Left renal pelvis (tissue), 4 donors: Measurements from ENCODE around the gene DIS3L2. TPM values are rescaled to one million over a fixed set of nuclear protein-coding genes. Genes with fewer than 3 reads are reported as not detected.

Experiments
- DNase-seq, 4 donors: peaks; one replicate each; pipeline ENCODE4 v3.0.0-alpha.2; 2013; ENCODE audit warnings: low read depth in 4 of 4, low spot score in 3 of 4
- polyA plus RNA-seq, 4 donors: library from polyadenylated mRNA; unstranded; fragments of 120-200 nt; gene quantifications; one replicate each; pipeline ENCODE4 v1.2.1, GENCODE V29; 2013; ENCODE audit not compliant: insufficient read length in 4 of 4

The DIS3L2 gene
- polyA plus RNA-seq, 4 donors = 26.5 to 42.7 (median 33.0) TPM

DNA sequence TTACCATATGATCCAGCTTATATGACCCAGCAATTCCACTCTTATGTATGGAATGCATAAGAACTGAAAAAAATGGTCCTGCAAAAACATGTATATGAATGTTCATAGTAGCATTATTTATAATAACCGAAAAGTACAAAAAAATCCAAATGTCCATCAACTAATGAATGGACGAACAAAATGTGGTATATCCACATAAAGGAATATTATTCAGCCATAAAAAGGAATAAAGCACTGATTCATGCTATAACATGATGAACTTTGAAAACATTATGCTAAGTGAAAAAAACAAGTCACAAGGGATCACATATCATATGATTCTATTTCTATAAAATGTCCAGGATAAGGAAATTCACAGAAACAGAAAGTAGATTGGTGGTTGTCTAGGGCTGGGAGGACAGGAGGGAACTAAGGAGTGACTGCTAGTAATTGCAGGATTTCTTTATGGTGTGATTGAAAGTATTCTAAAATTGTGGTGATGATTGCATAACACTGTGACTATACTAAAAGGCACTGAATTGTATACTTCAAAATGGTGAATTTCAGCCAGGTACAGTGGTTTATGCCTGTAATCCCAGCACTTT, 10.0 kb upstream of the DIS3L2 start:
- no peak for DNase-seq

DNA sequence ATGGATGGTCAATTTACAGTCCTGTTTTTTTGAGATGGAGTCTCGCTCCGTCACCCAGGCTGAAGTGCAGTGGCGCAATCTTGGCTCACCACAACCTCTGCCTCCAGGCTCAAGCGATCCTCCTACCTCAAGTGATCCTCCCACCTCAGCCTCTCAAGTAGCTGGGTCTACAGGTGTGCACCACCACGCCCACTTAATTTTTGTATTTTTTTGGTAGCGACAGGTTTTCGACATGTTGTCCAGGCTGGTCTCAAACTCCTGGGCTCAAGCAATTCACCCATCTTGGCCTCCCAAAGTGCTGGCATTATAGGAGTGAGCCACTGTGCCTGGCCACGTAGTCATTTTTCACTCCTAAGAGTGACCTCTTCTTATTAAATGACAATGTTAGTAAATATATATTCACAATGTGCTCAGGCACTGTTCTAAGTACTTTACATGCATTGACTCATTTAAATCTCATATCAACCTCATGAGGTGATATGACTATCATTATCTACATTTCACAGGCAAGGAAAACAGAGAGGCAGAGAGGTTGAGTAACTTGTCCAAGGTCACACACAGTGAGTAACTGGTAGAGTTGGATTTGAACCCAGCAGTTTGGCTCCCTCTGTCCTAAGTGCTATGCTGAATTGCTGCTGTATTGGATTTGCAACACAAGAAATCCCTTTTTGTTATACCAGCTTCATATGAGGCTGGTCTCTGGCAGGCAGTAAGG, 5.6 kb upstream of the DIS3L2 start:
- no peak for DNase-seq

DNA sequence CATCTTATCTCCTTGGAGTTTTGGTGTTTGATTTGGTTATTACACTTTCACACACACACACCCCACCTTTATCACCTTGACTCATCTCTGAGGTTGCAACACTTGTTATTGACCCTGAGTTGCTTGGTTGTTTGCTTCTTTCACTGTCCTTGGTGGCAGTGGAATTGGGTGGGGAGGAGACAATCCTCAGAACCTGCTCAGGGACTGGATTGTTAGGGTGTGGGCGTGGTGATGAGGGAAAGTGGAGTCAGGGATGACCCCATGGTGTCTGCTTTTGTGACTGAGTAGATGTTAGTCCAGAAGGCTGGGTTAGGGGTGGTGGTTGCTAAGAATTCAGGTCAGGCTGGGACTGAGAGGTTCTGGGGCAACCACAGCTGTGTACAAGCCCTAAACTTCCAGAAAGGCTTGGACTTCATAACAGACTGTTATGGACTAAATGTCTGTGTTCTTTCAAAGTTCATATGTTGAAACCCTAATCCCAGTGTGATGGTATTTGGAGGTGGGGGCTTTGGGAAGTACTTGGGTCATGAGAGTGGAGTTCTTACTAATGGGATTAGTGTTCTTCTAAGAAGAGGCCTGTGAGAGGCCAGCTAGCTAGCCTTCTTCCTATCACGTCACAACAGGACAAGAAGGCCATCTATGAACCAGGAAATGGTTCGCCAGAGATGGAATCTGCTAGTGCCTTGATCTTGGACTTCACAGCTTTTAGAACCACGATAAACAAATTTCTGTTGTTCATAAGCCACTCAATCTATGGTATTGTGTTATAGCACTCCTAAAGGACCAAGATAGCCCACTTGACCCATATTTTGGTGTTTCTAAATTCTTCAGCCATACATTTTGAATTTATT, 3.4 kb upstream of the DIS3L2 start:
- DNase-seq = no peak

DNA sequence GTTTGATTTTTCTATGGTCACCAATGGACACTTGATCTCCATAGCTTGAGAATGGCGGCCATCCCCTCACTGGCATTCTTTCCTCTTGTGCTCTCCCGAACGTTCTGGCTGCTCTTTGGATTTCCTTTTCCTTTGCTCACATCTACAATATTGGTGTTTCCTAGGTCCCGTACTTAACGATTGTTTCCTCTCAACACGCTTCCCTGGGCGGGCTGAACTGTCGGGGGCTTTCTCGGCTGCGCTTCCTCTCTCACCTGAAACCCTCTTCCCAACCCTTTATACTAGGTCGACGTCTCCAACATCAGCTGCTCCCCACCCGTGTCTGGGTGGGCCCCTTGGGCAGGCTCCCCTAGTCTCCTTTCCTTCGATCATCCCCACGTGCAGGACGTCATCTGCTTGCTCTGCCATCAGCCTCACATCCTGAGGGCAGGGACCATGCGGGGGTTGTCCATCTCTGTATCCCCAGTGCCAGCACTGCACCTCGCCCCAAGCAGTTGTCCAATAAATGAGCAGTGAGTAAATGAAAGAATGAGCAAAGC, 634 bp upstream of the DIS3L2 start:
- DNase-seq = no peak

DNA sequence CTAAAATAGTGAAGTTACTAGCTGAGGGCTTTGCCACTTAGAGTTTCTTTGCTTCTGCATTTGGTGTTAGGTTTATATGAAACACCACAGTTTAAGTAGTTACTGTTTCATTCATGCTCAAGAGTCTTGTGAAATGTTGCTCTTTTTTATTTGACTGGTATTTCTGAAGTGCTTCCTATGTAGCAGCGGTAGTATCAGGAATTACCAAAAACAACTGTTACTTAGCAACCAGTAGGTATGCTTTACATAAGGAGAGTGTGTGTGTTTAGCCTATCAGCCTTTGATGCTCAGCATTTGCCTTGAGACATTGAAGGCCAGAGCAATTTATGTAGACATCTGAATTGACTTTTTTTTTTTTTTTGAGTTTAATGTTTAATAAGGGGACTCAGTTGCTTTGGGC, 3.6 kb downstream of the DIS3L2 start:
- DNase-seq = no peak

DNA sequence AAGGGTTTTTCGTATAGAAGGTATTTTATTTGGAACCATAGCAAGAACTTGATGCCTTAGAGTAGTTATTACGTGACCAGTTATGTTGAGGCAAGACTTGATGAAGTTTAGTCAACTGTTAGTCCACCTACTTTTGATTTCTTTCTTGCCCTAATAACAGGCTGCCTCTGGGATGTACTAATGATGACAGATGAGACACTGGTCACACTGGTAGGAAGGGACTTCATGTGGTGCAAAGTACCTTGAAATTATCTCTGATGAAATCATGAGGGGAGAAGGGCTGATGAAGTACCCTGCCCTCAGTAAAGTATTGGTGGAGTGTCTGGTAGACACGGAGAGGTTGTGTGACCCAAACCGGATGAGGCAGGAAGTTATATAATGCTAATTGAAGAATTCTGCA, 5.4 kb downstream of the DIS3L2 start:
- no peak for DNase-seq

DNA sequence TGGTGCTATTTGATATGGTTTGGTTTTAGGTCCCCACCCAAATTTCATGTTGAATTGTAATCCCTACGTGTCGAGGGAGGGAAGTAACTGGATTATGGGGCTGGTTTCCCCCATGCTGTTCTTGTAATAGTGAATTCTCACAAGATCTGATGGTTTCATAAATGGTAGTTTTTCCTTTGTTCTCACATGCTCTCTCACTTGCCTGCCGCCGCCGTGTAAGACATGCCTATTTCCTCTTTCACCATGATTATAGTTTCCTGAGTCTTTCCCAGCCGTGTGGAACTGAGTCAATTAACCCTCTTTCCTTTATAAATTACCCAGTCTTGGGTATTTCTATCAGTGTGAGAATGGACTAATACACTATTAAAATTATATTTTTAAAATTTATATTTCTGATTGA, 7.3 kb downstream of the DIS3L2 start:
- DNase-seq = no peak

DNA sequence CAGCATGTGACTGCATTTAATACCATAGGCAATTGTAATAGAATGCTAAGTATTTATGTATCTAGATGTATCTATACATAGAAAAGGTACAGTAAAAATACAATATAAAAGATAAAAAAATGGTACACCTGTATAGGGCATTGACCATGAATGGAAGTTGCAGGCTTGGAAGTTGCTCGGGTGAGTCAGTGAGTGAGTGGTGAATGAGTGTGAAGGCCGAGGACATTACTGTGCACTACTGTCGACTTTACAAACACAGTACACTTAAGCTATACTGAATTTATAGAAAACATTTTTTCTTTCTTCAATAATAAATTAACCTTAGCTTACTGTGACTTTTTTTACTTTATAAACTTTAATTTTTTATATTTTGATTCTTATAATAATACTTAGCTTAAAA, 8.9 kb downstream of the DIS3L2 start:
- no peak for DNase-seq

DNA sequence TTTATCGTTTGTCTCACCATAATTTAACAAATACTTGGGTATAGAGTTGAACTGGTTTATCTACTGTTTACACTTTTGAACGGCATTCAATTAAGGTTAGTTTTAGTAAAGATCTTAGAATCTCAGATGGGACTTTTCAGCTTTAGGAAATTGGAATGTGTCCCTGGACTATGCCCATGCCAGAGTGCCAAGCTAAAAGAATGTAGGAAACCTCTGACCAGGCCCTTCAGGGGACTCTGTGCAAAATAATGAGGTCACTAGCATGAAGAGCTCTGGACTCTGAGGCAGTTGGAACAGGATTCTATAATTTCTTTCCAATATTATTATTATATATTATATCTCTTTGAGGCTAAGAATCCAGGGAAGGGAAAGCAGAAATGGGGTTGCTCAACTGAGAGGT, 13.5 kb downstream of the DIS3L2 start:
- no peak for DNase-seq

DNA sequence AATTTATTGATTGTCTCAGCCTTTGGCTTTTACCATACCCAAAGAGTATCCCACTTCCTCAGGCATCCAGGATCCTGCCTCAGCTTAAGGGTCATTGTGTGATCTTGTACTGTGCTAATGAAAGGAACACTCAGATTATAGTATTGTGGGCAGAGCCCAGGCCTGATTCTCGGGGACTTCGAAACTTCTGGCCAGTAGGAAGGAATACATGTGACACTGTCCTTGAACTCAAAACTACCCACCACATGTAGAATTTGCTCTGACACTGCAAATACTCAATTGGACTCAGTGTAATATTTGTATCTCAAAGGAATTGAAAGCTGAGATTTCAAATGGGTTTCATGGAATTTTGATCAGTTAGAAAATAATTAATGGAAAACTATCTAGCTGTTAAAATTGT, 15.9 kb downstream of the DIS3L2 start:
- no peak for DNase-seq

DNA sequence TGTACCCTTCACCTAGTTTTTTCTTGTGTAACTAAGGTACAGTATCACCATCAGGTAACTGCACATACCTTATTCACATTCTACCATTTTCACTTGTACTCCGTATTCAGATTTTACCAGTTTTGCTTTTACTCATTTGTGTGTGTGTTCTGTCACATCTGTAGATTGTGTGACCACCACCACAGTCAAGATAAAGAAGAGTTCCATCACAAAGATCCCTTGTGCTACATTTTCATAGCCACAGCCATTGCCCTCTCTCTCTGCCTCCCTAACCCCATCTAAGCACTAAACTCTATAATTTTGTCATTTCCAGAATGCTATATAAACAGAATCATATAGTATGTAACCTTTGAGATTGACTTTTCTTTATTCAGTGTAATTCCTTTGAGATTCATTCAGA, 23.5 kb downstream of the DIS3L2 start:
- DNase-seq = no peak

DNA sequence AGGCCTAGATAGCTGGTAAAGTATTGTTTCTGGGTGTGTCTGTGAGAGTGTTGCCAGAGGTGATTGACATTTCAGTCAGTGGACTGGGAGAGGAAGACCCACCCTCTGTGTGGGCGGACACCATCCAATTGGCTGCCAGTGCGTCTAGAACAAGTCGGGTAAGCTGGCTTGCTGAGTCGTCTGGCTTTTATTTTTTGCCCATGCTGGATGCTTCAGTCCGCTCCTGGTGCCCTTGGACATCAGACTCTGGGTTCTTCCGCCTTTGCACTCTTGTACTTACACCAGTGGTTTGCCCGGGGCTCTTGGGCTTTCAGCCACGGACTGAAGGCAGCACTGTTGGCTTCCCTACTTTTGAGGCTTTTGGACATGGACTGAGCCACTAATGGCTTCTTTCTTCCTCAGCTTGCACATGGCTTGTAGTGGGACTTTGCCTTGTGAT, 24.3 kb downstream of the DIS3L2 start:
- DNase-seq = no peak

DNA sequence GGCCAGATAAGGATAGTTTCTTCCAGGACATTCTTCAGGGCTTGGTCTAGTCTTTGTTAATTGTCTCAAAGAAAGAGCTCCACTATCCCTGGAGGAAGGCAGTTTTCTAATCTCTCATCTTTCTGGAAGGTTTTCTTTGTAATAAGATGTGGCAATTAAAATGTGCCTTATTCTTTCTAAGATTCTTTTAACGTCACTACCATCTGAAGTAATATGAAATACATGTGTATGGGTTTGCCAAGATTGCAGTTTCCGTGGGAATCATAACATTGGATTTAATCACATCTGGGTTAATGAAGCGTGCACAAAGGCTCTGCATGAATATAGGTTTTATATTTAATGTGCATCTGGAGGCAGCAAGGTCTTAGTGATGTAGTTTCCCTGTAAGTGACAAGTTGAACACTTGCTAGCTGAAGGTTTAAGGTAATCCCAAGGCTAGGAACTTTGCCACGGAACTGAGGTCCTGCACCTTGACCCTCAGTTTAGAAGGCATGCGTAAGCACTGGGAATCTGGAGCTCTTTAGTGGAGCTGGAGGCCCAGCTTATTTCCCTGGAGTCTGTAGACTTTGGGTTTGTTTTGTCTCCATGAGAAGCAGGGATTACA, 25.7 kb downstream of the DIS3L2 start:
- no peak for DNase-seq

DNA sequence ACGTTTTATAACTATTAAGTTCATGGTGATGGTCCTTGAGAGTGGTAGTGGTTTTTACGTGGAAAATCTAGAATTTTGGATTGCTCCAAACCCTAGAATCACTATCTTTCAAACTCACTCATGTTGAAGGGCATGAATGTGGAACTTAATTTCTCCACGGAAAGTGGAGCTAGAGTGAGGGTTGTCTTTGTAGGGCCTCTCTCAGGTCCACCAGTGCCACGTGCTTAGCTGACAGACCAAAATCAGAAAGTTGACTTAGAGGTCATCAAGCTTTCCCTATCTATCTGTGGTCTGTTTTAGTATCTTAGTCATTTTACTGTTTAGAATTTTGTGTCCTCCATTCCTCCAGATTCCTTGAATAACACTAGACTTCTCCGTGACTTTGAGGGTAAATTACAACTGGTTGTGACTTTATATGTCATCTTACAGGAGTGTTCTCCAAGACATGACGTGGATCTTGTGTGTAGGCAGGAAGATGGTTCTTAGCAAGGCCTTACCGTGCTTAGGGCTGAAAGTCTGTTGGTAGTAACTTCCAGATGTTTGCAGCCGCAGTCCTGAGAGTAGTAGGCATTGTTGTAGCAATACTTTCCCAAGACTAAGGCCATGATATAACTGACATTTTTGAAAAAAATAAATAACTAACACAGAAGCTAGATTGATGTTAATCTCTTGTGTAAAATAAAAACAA, 26.8 kb downstream of the DIS3L2 start:
- no peak for DNase-seq

DNA sequence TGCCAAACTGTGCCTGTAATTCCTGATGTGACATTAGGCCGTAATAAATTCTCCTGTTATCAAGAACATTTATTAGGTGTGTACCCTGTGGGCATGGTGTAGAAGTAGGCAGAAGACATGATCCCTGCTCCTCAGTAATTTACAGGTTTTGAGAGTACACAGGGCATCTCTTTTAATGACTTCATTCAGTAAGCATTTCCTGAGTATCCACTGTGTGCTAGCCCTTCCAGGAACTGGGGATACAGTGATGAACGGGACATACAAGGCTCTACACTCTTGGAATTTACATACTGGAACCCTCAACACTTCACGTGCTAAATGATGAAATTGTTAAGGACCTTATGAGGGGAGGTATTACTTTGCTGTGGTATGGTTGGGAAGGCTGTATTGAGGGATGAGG, 30.2 kb downstream of the DIS3L2 start:
- no peak for DNase-seq

DNA sequence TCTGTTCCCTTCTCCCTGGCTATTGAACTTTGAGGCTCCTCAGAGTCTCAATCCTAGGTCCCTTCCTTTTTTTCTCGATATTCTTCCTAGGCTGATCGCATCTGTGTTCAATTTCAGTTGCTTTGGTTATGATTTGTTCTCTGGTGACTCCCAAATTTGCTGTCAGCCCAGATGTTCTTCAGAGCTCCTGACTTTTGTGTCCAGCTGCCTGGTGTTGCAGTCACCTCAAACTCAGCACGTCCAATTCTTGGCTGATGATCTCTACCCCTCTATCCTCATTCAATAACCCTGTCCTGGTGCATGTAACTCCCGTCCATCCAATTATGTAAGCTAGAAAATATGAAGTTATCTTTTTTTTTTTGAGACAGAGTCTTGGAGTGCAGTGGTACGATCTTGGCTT, 31.4 kb downstream of the DIS3L2 start:
- DNase-seq = no peak

DNA sequence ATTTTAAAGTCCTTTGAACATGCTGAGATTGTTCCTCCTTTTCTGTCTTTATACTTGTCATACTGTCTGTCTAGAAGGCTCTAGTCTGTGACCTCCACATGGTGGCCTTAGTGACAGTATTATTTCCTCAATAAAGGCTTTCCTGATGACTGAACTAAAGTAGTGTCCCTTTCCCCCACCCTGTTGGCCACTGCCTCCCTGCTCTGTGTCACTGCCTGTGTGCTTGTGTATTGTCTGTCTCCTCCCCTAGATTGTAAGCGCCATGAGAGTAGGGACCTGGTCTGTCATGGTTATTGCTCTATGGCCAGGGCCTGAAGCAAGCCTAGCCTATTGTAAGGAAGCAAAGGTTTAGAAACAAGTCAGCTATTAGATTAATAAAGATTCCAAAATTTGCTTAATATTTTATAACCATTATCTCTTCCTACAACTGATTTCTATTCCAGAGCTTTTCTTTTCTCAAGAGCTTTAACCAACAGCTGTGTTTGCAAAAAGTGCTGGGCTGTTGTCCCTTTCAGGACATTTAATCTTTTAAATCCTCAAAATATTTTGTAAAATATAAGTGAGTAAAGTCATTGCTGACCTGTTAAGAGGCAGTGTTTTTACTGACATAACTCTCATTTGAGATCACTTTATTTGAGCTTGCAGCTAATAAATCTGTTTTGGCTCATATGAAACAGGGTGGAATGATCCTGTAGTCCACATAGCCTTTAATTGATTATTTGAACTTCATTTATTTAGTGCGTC, 35.5 kb downstream of the DIS3L2 start:
- DNase-seq = no peak

DNA sequence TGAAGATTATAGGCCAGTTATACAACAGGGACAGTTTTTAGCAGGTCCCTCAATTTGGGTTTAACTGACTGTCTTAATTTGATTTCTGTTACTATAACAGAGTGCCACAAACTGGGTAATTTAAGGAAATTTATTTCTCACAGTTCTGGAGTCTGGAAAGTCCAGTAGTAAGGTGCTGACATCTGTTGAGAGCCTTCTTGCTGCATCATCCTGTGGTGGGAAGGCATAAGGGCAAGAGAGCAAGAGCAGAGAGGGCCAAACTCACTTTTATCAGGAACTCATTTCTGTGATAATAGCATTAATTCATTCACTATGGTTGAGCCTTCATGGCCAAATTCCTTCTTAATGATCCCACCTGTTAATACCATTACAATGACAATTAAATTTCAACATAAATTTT, 36.5 kb downstream of the DIS3L2 start:
- no peak for DNase-seq

DNA sequence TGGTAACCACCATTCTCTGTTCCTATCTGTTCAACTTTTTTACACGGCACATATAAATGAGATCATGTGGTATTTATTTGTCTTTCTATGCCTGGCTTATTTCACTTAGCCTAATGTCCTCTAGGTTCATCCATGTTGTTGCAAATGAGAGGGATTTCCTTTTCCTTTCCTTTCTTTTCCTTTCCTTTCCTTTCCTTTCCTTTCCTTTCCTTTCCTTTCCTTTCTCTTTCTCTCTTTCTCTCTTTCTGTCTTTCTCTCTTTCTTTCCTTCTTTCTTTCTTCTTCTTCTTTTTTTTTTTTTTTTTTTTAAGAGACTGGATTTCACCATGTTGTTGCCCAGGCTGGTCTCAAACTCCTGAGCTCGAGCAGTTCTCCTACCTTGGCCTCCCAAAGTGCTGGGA, 38.9 kb downstream of the DIS3L2 start:
- DNase-seq = no peak

DNA sequence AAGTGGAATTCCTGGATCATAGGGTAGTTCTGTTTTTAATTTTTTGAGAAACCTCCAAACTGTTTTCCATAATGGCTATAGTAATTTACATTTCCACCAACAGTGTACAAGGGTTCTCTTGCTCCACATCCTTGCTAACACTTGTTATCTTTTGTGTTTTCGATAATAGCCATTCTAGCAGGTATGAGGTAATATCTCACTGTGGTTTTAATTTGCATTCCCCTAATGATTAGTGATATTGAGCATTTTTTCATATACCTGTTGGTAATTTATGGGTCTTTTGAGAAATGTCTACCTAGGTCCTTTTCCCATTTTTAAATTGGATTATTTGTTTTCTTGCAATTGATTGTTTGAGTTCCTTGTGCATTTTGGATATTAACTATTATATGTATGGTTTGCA, 39.6 kb downstream of the DIS3L2 start:
- DNase-seq = no peak
